ENCODE results near the gene RABEP2. TPM values are rescaled to one million over a fixed set of nuclear protein-coding genes. Genes with fewer than 3 reads are reported as not detected.
"Not testable (repeated sequence)": the region's sequence is repeated elsewhere in the genome, so short reads cannot be mapped to it uniquely, and the experiment has no call there.

Gene RABEP2
- total RNA-seq, 1 donor, result 31.5 TPM

DNA sequence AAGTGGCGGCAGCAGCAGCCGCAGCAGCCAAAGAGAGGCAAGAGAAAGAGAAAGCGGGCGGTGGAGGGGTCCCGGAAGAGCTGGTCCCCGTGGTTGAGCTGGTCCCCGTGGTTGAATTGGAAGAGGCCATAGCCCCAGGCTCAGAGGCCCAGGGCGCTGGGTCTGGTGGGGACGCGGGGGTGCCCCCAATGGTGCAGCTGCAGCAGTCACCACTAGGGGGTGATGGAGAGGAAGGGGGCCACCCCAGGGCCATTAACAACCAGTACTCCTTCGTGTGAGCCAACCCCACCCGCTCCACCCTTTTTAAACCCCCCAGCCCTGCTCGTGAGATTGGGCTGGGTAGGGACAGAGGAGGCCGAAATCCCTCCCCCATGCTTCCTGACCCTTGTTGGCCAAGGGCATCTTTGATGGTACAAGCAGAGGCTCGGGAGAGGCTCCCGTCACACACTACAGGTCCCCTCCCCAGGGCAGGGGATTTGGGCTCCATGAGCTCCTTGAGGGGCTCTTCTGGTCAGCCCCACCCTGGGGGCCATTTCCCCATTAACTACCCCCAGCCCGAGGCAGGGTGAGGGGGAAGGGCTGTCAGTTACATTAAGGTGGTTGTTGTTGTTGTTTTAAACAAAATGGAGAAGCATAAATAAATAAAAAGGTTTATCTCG is 51.4 kb downstream of the RABEP2 start:
- peak; percentile 96 for DNase-seq (ENCODE audit: insufficient read length, low spot score, missing footprints)

DNA sequence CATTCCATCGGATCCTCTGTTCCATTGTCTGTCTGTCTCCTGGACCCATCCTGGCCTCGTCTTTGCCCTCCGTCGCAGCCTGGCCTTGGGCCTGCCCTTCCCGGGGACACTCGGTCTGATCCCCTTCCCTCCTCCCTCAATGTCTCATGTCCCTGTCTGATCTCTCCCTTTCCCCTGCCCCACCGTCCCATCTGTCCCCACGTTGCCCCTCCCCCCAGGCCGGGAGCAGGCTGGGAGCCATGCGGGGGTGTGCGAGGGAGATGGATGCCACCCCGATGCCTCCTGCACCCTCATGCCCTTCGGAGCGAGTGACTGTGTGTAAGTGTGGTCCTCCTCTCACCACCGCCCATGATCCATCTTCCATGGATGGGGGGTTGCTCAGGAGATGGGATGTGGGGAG is 52.1 kb downstream of the RABEP2 start:
- no peaks in the 10 kb centered on the region for H3K79me2 ChIP-seq (ENCODE audit: insufficient read depth, low read length)
- H3K27ac ChIP-seq (ENCODE audit: low read depth, low read length), result no peak overlapping the region
- H3K27me3 ChIP-seq (ENCODE audit: insufficient read depth, low read length), result no peaks in the 10 kb centered on the region
- peaks cover 13% of the 10 kb centered on the region for H4K20me1 ChIP-seq (ENCODE audit: insufficient read depth, low read length)
- H2AFZ ChIP-seq (ENCODE audit: low read length), result no peak overlapping the region
- no peak overlapping the region for H3K4me3 ChIP-seq (ENCODE audit: insufficient read depth, low read length)
- TF ChIP-seq, protein P1, sequence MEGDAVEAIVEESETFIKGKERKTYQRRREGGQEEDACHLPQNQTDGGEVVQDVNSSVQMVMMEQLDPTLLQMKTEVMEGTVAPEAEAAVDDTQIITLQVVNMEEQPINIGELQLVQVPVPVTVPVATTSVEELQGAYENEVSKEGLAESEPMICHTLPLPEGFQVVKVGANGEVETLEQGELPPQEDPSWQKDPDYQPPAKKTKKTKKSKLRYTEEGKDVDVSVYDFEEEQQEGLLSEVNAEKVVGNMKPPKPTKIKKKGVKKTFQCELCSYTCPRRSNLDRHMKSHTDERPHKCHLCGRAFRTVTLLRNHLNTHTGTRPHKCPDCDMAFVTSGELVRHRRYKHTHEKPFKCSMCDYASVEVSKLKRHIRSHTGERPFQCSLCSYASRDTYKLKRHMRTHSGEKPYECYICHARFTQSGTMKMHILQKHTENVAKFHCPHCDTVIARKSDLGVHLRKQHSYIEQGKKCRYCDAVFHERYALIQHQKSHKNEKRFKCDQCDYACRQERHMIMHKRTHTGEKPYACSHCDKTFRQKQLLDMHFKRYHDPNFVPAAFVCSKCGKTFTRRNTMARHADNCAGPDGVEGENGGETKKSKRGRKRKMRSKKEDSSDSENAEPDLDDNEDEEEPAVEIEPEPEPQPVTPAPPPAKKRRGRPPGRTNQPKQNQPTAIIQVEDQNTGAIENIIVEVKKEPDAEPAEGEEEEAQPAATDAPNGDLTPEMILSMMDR (IDR thresholded peaks at IDR 0.05; ENCODE audit: extremely low read depth, low read depth, low read length), result no peak
- no peaks in the 10 kb centered on the region for H3K4me1 ChIP-seq (ENCODE audit: insufficient read depth, low read length)
- H3K36me3 ChIP-seq (ENCODE audit: insufficient read depth, low read length), result peaks cover 52% of the 10 kb centered on the region
- peak; percentile 69 for DNase-seq (ENCODE audit: insufficient read length, low spot score, missing footprints)
- H3K4me2 ChIP-seq (ENCODE audit: insufficient read depth, low read length), result no peak overlapping the region
- no peaks in the 10 kb centered on the region for H3K9me3 ChIP-seq (ENCODE audit: low read depth, low read length)

More for the DNA sequence above, 51.4 kb downstream of the RABEP2 start:
- Histone ChIP-seq H3K4me2 (ENCODE audit: insufficient read depth, low read length) (no peak overlapping the region), H3K27ac (ENCODE audit: low read depth, low read length) (no peak overlapping the region), H3K4me3 (ENCODE audit: insufficient read depth, low read length) (no peak overlapping the region), H3K9me3 (ENCODE audit: low read depth, low read length) (no peaks in the 10 kb centered on the region), H4K20me1 (ENCODE audit: insufficient read depth, low read length) (peaks cover 13% of the 10 kb centered on the region), H3K79me2 (ENCODE audit: insufficient read depth, low read length) (no peaks in the 10 kb centered on the region), H2AFZ (ENCODE audit: low read length) (no peak overlapping the region), H3K36me3 (ENCODE audit: insufficient read depth, low read length) (peaks cover 48% of the 10 kb centered on the region), H3K27me3 (ENCODE audit: insufficient read depth, low read length) (no peaks in the 10 kb centered on the region), H3K4me1 (ENCODE audit: insufficient read depth, low read length) (no peaks in the 10 kb centered on the region)
- TF ChIP-seq, protein P1 (IDR thresholded peaks at IDR 0.05; ENCODE audit: extremely low read depth, low read depth, low read length), result peak; percentile 62

GRCh38 chr16:28869201-28869600 is 55.8 kb downstream of the RABEP2 start:
- peaks cover 30% of the 10 kb centered on the region for H4K20me1 ChIP-seq (ENCODE audit: insufficient read depth, low read length)
- H3K4me3 ChIP-seq (ENCODE audit: insufficient read depth, low read length), result no peak overlapping the region
- H3K79me2 ChIP-seq (ENCODE audit: insufficient read depth, low read length), result peaks cover 31% of the 10 kb centered on the region
- no peaks in the 10 kb centered on the region for H3K9me3 ChIP-seq (ENCODE audit: low read depth, low read length)
- H3K36me3 ChIP-seq (ENCODE audit: insufficient read depth, low read length), result peaks cover 58% of the 10 kb centered on the region
- TF ChIP-seq, protein P1 (IDR thresholded peaks at IDR 0.05; ENCODE audit: extremely low read depth, low read depth, low read length), result no peak
- no peaks in the 10 kb centered on the region for H3K27me3 ChIP-seq (ENCODE audit: insufficient read depth, low read length)
- DNase-seq (ENCODE audit: insufficient read length, low spot score, missing footprints), result peak; percentile 68
- H3K4me1 ChIP-seq (ENCODE audit: insufficient read depth, low read length), result peaks cover 11% of the 10 kb centered on the region
- no peak overlapping the region for H2AFZ ChIP-seq (ENCODE audit: low read length)
- H3K4me2 ChIP-seq (ENCODE audit: insufficient read depth, low read length), result no peak overlapping the region
- no peak overlapping the region for H3K27ac ChIP-seq (ENCODE audit: low read depth, low read length)

- Histone ChIP-seq H3K79me2 (ENCODE audit: insufficient read depth, low read length) (peaks cover 45% of the 10 kb centered on the region), H3K4me1 (ENCODE audit: insufficient read depth, low read length) (peaks cover 11% of the 10 kb centered on the region), H4K20me1 (ENCODE audit: insufficient read depth, low read length) (peaks cover 26% of the 10 kb centered on the region), H3K36me3 (ENCODE audit: insufficient read depth, low read length) (peaks cover 47% of the 10 kb centered on the region)
- H3K4me2 ChIP-seq (ENCODE audit: insufficient read depth, low read length); H3K4me3 ChIP-seq (ENCODE audit: insufficient read depth, low read length); DNase-seq (ENCODE audit: insufficient read length, low spot score, missing footprints); H3K9me3 ChIP-seq (ENCODE audit: low read depth, low read length); H2AFZ ChIP-seq (ENCODE audit: low read length); H3K27ac ChIP-seq (ENCODE audit: low read depth, low read length); H3K27me3 ChIP-seq (ENCODE audit: insufficient read depth, low read length): not testable (repeated sequence)
Measured at GRCh38 chr16:28867646-28868045, 57.4 kb downstream of the RABEP2 start.

Data from osteoblast (primary cell).